Smooth muscle cell (in vitro differentiated cells): ENCODE data around the gene GALNT8. TPM values are rescaled to one million over a fixed set of nuclear protein-coding genes. Genes with fewer than 3 reads are reported as not detected.

Source experiments
- polyA plus RNA-seq: library from polyadenylated mRNA; unstranded; fragments of >200 nt; fragmentation: Nextera tagmentation; extraction: Ambion mirVana; gene quantifications from 2 replicates; pipeline ENCODE4 v1.2.1, GENCODE V29; 2016
- total RNA-seq: library from RNA; depleted of rRNA; stranded (reverse); fragments of >200 nt; gene quantifications from 2 replicates; pipeline ENCODE4 v1.2.3, GENCODE V29; 2014

The GALNT8 gene
- total and polyA plus RNA-seq, 2 experiments from 2014 or later: 2.7 to 4.1 TPM

Other genes with a start within 250 kb of the GALNT8 start
- 16.6 and 20.7 TPM in 2 replicates for gene RAD51AP1, start 181.5 kb upstream of the GALNT8 start, total RNA-seq
- 8.7 and 12.4 TPM in 2 replicates for gene RAD51AP1, start 181.5 kb upstream of the GALNT8 start, polyA plus RNA-seq
- 27.1 and 43.5 TPM in 2 replicates for gene DYRK4, start 158.2 kb upstream of the GALNT8 start, total RNA-seq
- gene DYRK4, start 158.2 kb upstream of the GALNT8 start, polyA plus RNA-seq: 61.6 and 62.7 TPM in 2 replicates
- 0.13 TPM in 2 replicates for gene AKAP3, start 71.3 kb upstream of the GALNT8 start, total RNA-seq
- gene AKAP3, start 71.3 kb upstream of the GALNT8 start, polyA plus RNA-seq: 1.4 TPM in 1 of 2 replicates, not detected in the other
- 61.3 and 99.9 TPM in 2 replicates for gene NDUFA9, start 71.3 kb upstream of the GALNT8 start, total RNA-seq
- gene NDUFA9, start 71.3 kb upstream of the GALNT8 start, polyA plus RNA-seq: 152 TPM in 2 replicates
- gene KCNA1, start 189.5 kb downstream of the GALNT8 start, total RNA-seq: not detected in 2 replicates
- gene KCNA1, start 189.5 kb downstream of the GALNT8 start, polyA plus RNA-seq: not detected in 2 replicates